Fibroblast of lung (primary cell): ENCODE results near the gene BTG1. TPM values are rescaled to one million over a fixed set of nuclear protein-coding genes. Genes with fewer than 3 reads are reported as not detected.
A peak's percentile ranks its signal among the peaks of the same experiment; 100 is the strongest.

Experiments
- DNase-seq, 2 donors: peaks; one replicate each; pipeline versions ENCODE4 v3.0.0 to v3.0.0-alpha.2; 2010; ENCODE audit warnings: low read depth in 2 of 2
- H2AFZ ChIP-seq: 2 replicates; pipeline ENCODE4 v1.5.1; 2012; ENCODE audit warnings: low read length, control low read depth, inconsistent platforms
- H3K27ac ChIP-seq: 2 replicates; pipeline ENCODE4 v1.5.1; 2011; ENCODE audit warnings: low read length, control low read depth; ENCODE audit not compliant: insufficient read depth
- H3K27me3 ChIP-seq: 2 replicates; pipeline ENCODE4 v1.5.1; 2011; ENCODE audit warnings: mild to moderate bottlenecking, low read length; ENCODE audit not compliant: control insufficient read depth, insufficient read depth
- H3K36me3 ChIP-seq: 2 replicates; pipeline ENCODE4 v1.5.1; 2011; ENCODE audit warnings: low read length; ENCODE audit not compliant: control insufficient read depth, insufficient read depth
- H3K4me1 ChIP-seq: 2 replicates; pipeline ENCODE4 v1.5.1; 2011; ENCODE audit warnings: low read length; ENCODE audit not compliant: control insufficient read depth, insufficient read depth; ENCODE audit errors: extremely low read depth
- H3K4me2 ChIP-seq: 2 replicates; pipeline ENCODE4 v1.5.1; 2011; ENCODE audit warnings: low read length, control low read depth; ENCODE audit not compliant: insufficient read depth; ENCODE audit errors: extremely low read depth
- H3K4me3 ChIP-seq, 4 experiments: fragments of 200-600 bp in 1 of 4; sonication (generic) in 1 of 4; replicated peaks in 1 of 4; 2 replicates each; pipeline ENCODE4 v1.5.1; 2011 to 2016; ENCODE audit warnings: low read length in 4 of 4, low read depth in 3 of 4, mild to moderate bottlenecking in 3 of 4, control low read depth in 2 of 4, inconsistent platforms in 1 of 4, mixed read lengths in 1 of 4; ENCODE audit not compliant: insufficient read depth in 1 of 4; ENCODE audit errors: control extremely low read depth in 1 of 4
- H3K79me2 ChIP-seq: 2 replicates; pipeline ENCODE4 v1.5.1; 2012; ENCODE audit warnings: mild to moderate bottlenecking, low read length, inconsistent platforms; ENCODE audit not compliant: control insufficient read depth, insufficient read depth
- H3K9ac ChIP-seq: 2 replicates; pipeline ENCODE4 v1.5.1; 2011; ENCODE audit warnings: mild to moderate bottlenecking, low read length, control low read depth; ENCODE audit not compliant: insufficient read depth
- H3K9me3 ChIP-seq: 2 replicates; pipeline ENCODE4 v1.5.1; 2012; ENCODE audit warnings: low read depth, low read length; ENCODE audit not compliant: control insufficient read depth, insufficient read depth
- H4K20me1 ChIP-seq: 2 replicates; pipeline ENCODE4 v1.5.1; 2011; ENCODE audit warnings: low read length; ENCODE audit not compliant: control insufficient read depth, insufficient read depth; ENCODE audit errors: extremely low read depth
- CTCF ChIP-seq, 2 donors: IDR thresholded peaks in 1 of 2; conservative IDR thresholded peaks in 1 of 2; 1 replicate in 1 of 2; 2 replicates in 1 of 2; pipeline ENCODE4 v1.5.1; 2011 to 2012; ENCODE audit warnings: low read length in 2 of 2, control low read depth in 1 of 2, inconsistent platforms in 1 of 2, low read depth in 1 of 2, mild to moderate bottlenecking in 1 of 2
- EZH2 ChIP-seq: IDR thresholded peaks from 2 replicates; pipeline ENCODE4 v1.5.1; 2012; ENCODE audit warnings: low read length, control low read depth, mild to moderate bottlenecking; ENCODE audit errors: missing control alignments
- polyA plus RNA-seq, 2 donors: library from polyadenylated mRNA; depleted of rRNA in 1 of 2; stranded (reverse) in 1 of 2; unstranded in 1 of 2; fragments of >200 nt; gene quantifications; 2 replicates each; pipeline ENCODE4 v1.2.1, GENCODE V29; 2011 to 2012; ENCODE audit warnings: missing spikeins in 1 of 2
- total RNA-seq: library from RNA; depleted of rRNA; stranded (reverse); fragments of >200 nt; gene quantifications from 2 replicates; pipeline ENCODE4 v1.2.1, GENCODE V29; 2014

The BTG1 gene
- total and polyA plus RNA-seq, 2 donors (not counting 1 experiment from before 2014, with no cell fraction given): 18.2 to 23.1 TPM

GRCh38 chr12:92193063-92193462 lies 47.4 kb upstream of the BTG1 start:
- no peak for DNase-seq
- Histone ChIP-seq H2AFZ (no peak overlapping the region), H3K4me3 (no peak overlapping the region), H3K79me2 (no peaks in the 10 kb centered on the region), H3K9ac (no peak overlapping the region), H3K9me3 (no peaks in the 10 kb centered on the region), H4K20me1 (no peaks in the 10 kb centered on the region), H3K27me3 (no peaks in the 10 kb centered on the region), H3K4me1 (no peaks in the 10 kb centered on the region), H3K4me2 (no peak overlapping the region), H3K36me3 (no peaks in the 10 kb centered on the region), H3K27ac (no peak overlapping the region)
- TF ChIP-seq CTCF (conservative IDR thresholded peaks at IDR 0.05 in 1 of 2, IDR thresholded peaks at IDR 0.05 in 1 of 2; ENCODE audit: low read depth in 1 of 2, low read length in 2 of 2) (no peak), EZH2 (no peak)

- TF ChIP-seq CTCF (conservative IDR thresholded peaks at IDR 0.05 in 1 of 2, IDR thresholded peaks at IDR 0.05 in 1 of 2; ENCODE audit: low read depth in 1 of 2, low read length in 2 of 2) (no peak), EZH2 (no peak)
- no peak for DNase-seq
- Histone ChIP-seq H3K36me3 (no peaks in the 10 kb centered on the region), H3K79me2 (no peaks in the 10 kb centered on the region), H3K27ac (no peak overlapping the region), H4K20me1 (no peaks in the 10 kb centered on the region), H3K4me1 (no peaks in the 10 kb centered on the region), H3K4me3 (no peak overlapping the region), H3K9me3 (no peaks in the 10 kb centered on the region), H3K9ac (no peak overlapping the region), H3K27me3 (no peaks in the 10 kb centered on the region), H2AFZ (no peak overlapping the region), H3K4me2 (no peak overlapping the region)
Observed at GRCh38 chr12:92192360-92192759, 46.7 kb upstream of the BTG1 start.

- H3K4me3 ChIP-seq: no peak overlapping the region
- H3K4me2 ChIP-seq: no peak overlapping the region
- H3K9me3 ChIP-seq: no peaks in the 10 kb centered on the region
- no peak overlapping the region for H3K27ac ChIP-seq
- H2AFZ ChIP-seq: no peak overlapping the region
- no peaks in the 10 kb centered on the region for H3K27me3 ChIP-seq
- H3K9ac ChIP-seq: no peak overlapping the region
- H3K36me3 ChIP-seq: no peaks in the 10 kb centered on the region
- H3K4me1 ChIP-seq: no peaks in the 10 kb centered on the region
- TF ChIP-seq EZH2: no peak
- H4K20me1 ChIP-seq: no peaks in the 10 kb centered on the region
- H3K79me2 ChIP-seq: no peaks in the 10 kb centered on the region
- peak in 1 of 2 donors; percentile 54 for DNase-seq
Observed at GRCh38 chr12:92191061-92191460, 45.4 kb upstream of the BTG1 start.
